K562 (cell line): ENCODE results near the gene CAVIN1. TPM values are rescaled to one million over a fixed set of nuclear protein-coding genes. Genes with fewer than 3 reads are reported as not detected.

Experiments used
- AFF4 ChIP-seq: sonication (generic); formaldehyde crosslinking; IDR thresholded peaks from 2 replicates; pipeline ENCODE4 v1.8.0; 2023; ENCODE audit warnings: mild to moderate bottlenecking, missing genetic modification reagents
- ARID1B ChIP-seq: fragments of 450-650 bp; IDR thresholded peaks from 2 replicates; pipeline ENCODE4 v1.6.1; 2016; ENCODE audit warnings: antibody characterized with exemption, mild to moderate bottlenecking, inconsistent platforms
- CBFA2T3 ChIP-seq: fragments of 450-650 bp; IDR thresholded peaks from 2 replicates; pipeline ENCODE4 v1.6.1; 2017
- DPF2 ChIP-seq: fragments of 450-650 bp; IDR thresholded peaks from 2 replicates; pipeline ENCODE4 v1.6.1; 2016
- FOXM1 ChIP-seq, 2 experiments: fragments of 450-650 bp in 1 of 2; sonication (generic) in 1 of 2; formaldehyde crosslinking in 1 of 2; IDR thresholded peaks; 2 replicates each; pipeline versions ENCODE4 v1.6.1 to v1.9.0; 2017 to 2022; ENCODE audit warnings: low read depth in 2 of 2, mild to moderate bottlenecking in 2 of 2, missing genetic modification reagents in 1 of 2, moderate library complexity in 1 of 2
- GABPB2 ChIP-seq: fragments of 250-450 bp; sonication (Bioruptor Pico); conservative IDR thresholded peaks from 2 replicates; pipeline ENCODE4 v1.5.1; 2021; ENCODE audit warnings: mild to moderate bottlenecking
- HDAC1 ChIP-seq, 2 experiments: fragments of 450-650 bp; IDR thresholded peaks; 2 replicates each; pipeline ENCODE4 v1.6.1; 2016 to 2017; ENCODE audit warnings: inconsistent platforms in 1 of 2, mild to moderate bottlenecking in 1 of 2, moderate library complexity in 1 of 2
- KDM1A ChIP-seq, 2 experiments: fragments of 450-650 bp; IDR thresholded peaks; 2 replicates each; pipeline ENCODE4 v1.6.1; 2016; ENCODE audit warnings: mild to moderate bottlenecking in 2 of 2
- KDM2B ChIP-seq: fragments of 250-450 bp; sonication (Bioruptor Pico); IDR thresholded peaks from 2 replicates; pipeline ENCODE4 v1.8.0; 2021; ENCODE audit warnings: mild to moderate bottlenecking, moderate library complexity
- MAFF ChIP-seq: IDR thresholded peaks from 2 replicates; pipeline ENCODE4 v1.6.1; 2012; ENCODE audit warnings: low read length, improper control_type of control experiment
- MCM2 ChIP-seq: fragments of 450-650 bp; IDR thresholded peaks from 2 replicates; pipeline ENCODE4 v1.6.1; 2017; ENCODE audit warnings: low read depth, mild to moderate bottlenecking
- MEIS2 ChIP-seq: fragments of 450-650 bp; IDR thresholded peaks from 2 replicates; pipeline ENCODE4 v1.6.1; 2014; ENCODE audit warnings: mild to moderate bottlenecking; ENCODE audit not compliant: partially characterized antibody
- MNT ChIP-seq, 2 experiments: fragments of 450-650 bp; conservative IDR thresholded peaks; 2 replicates each; pipeline ENCODE4 v1.6.1; 2017; ENCODE audit warnings: mild to moderate bottlenecking in 2 of 2, moderate library complexity in 2 of 2
- NBN ChIP-seq: fragments of 450-650 bp; IDR thresholded peaks from 2 replicates; pipeline ENCODE4 v1.6.1; 2016; ENCODE audit warnings: low read depth, mild to moderate bottlenecking
- RCOR1 ChIP-seq, 2 experiments: IDR thresholded peaks; 2 replicates each; pipeline ENCODE4 v1.6.1; 2012; ENCODE audit warnings: low read depth in 2 of 2, low read length in 2 of 2, borderline replicate concordance in 1 of 2, improper control_type of control experiment in 1 of 2
- SFPQ ChIP-seq: fragments of 200-400 bp; formaldehyde crosslinking; IDR thresholded peaks from 2 replicates; pipeline ENCODE4 v1.6.1; 2017; ENCODE audit warnings: mild to moderate bottlenecking, low read depth, low read length, moderate library complexity
- SIRT6 ChIP-seq: IDR thresholded peaks from one replicate; pipeline ENCODE4 v1.6.1; 2012; ENCODE audit warnings: low read depth, mild to moderate bottlenecking, control low read depth, inconsistent platforms, low read length, moderate library complexity
- TAL1 ChIP-seq: fragments of 450-650 bp; IDR thresholded peaks from 2 replicates; pipeline ENCODE4 v1.6.1; 2016; ENCODE audit warnings: mild to moderate bottlenecking
- ZNF217 ChIP-seq: sonication (generic); formaldehyde crosslinking; IDR thresholded peaks from 2 replicates; pipeline ENCODE4 v1.8.0; 2022; ENCODE audit warnings: mild to moderate bottlenecking, missing genetic modification reagents
- ZNF449 ChIP-seq: fragments of 250-450 bp; sonication (Bioruptor Pico); IDR thresholded peaks from 2 replicates; pipeline ENCODE4 v1.8.0; 2022; ENCODE audit warnings: moderate library complexity, mild to moderate bottlenecking, inconsistent platforms
- ZNF561 ChIP-seq: fragments of 450-650 bp; formaldehyde crosslinking; conservative IDR thresholded peaks from 2 replicates; pipeline ENCODE4 v1.4.0; 2020; ENCODE audit warnings: mild to moderate bottlenecking, moderate library complexity
- polyA plus RNA-seq, 8 experiments: library from polyadenylated mRNA; depleted of rRNA in 4 of 8; stranded (reverse) in 5 of 8; unstranded in 3 of 8; fragments of >200 nt; fragmentation: Nextera tagmentation in 2 of 8; fragmentation: Illumina TruSeq in 1 of 8; extraction: Ambion mirVana in 2 of 8; extraction: Trizol in 1 of 8; gene quantifications; 2 replicates each; pipeline versions ENCODE4 v1.2.1 to v1.2.3, GENCODE V29; 2011 to 2014; ENCODE audit warnings: inconsistent platforms in 1 of 8, missing spikeins in 1 of 8
- total RNA-seq, 7 experiments: library from RNA; depleted of rRNA in 6 of 7; stranded (reverse); fragments of >200 nt in 6 of 7; fragmentation: Illumina TruSeq in 2 of 7; extraction: Trizol in 2 of 7; gene quantifications; 2 replicates each; pipeline versions ENCODE4 v1.2.1 to v1.2.3, GENCODE V29; 2011 to 2021; ENCODE audit warnings: low replicate concordance in 1 of 7

The CAVIN1 gene
- total and polyA plus RNA-seq, 9 of the 15 experiments (the other 6 are each of a cell fraction or from before 2014, with no cell fraction given) = 6.8 to 162 (median 74.5) TPM

- 0 out of 2 replicates have a peak, but pooled peaks have one; percentile 13 for TF ChIP-seq ARID1B
- no peak for TF ChIP-seq MCM2
- TF ChIP-seq SIRT6 = no peak
- TF ChIP-seq TAL1 = peak; percentile 9; the same call in 1 of the 2 replicates
- peak; percentile 50 to 70; a peak in 3 of 4 replicates for TF ChIP-seq KDM1A (IDR thresholded peaks at IDR 0.05)
- TF ChIP-seq ZNF561 (CRISPR knock-in tag) = no peak
- TF ChIP-seq CBFA2T3 = peak; percentile 72
- no peak for TF ChIP-seq SFPQ
- TF ChIP-seq MEIS2 = peak; percentile 46
- no peak for TF ChIP-seq NBN
- TF ChIP-seq DPF2 = peak; percentile 16; the same call in 1 of the 2 replicates
- no peak for TF ChIP-seq KDM2B (CRISPR knock-in tag)
- TF ChIP-seq MAFF = peak; percentile 4; the same call in 1 of the 2 replicates
- no peak for TF ChIP-seq ZNF217
- TF ChIP-seq GABPB2 (CRISPR knock-in tag) = no peak
- no peak for TF ChIP-seq MNT (conservative IDR thresholded peaks at IDR 0.05)
- TF ChIP-seq FOXM1 (IDR thresholded peaks at IDR 0.05; ENCODE audit: low read depth) = no peak
- no peak for TF ChIP-seq FOXM1 (CRISPR knock-in tag; IDR thresholded peaks at IDR 0.05; ENCODE audit: low read depth)
- TF ChIP-seq HDAC1 (IDR thresholded peaks at IDR 0.05) = peak in 1 of 2 experiments; percentile 39; a peak in 1 of 4 replicates
- peak in 1 of 2 experiments; percentile 69; a peak in 1 of 4 replicates for TF ChIP-seq RCOR1 (IDR thresholded peaks at IDR 0.05; ENCODE audit: borderline replicate concordance in 1 of 2, low read depth in 2 of 2, low read length in 2 of 2)
- no peak for TF ChIP-seq AFF4 (CRISPR knock-in tag)
- TF ChIP-seq ZNF449 (CRISPR knock-in tag) = no peak
Measured at GRCh38 chr17:42389899-42390298, 33.2 kb downstream of the CAVIN1 start (continued).
